ENCODE measurements around the gene NRCAM.

- TF ChIP-seq CTCF (optimal IDR thresholded peaks at IDR 0.05 in 1 of 3, IDR thresholded peaks at IDR 0.05 in 1 of 3, conservative IDR thresholded peaks at IDR 0.05 in 1 of 3; ENCODE audit: extremely low read depth in 1 of 3, insufficient read depth in 2 of 3, low read length in 3 of 3) (no peak), EZH2 (IDR thresholded peaks at IDR 0.05; ENCODE audit: low read length) (no peak)
Observed at GRCh38 chr7:108197371-108198091, 258.7 kb downstream of the NRCAM start.

Data from keratinocyte (primary cell).